Activated CD8-positive, alpha-beta T cell treated with anti-CD3 and anti-CD28 coated beads for 36 hours (primary cell): ENCODE measurements around the gene STIMATE. TPM values are rescaled to one million over a fixed set of nuclear protein-coding genes. Genes with fewer than 3 reads are reported as not detected.

Experiments
- ATAC-seq: fragments of 200-7000 bp; cut with Tn5 transposase; one replicate; pipeline ENCODE4 v1.10.0; 2021; ENCODE audit warnings: mild to moderate bottlenecking, moderate library complexity
- CTCF ChIA-PET: fragments of 350-600 bp; sonication (Branson Sonifier 250); formaldehyde crosslinking; loops from one replicate; lab custom pipeline; 2021; ENCODE audit warnings: antibody characterized with exemption; lab: Charles Lee
- POLR2A ChIA-PET: fragments of 350-600 bp; sonication (Branson Sonifier 250); formaldehyde crosslinking; loops from one replicate; lab custom pipeline; 2021; ENCODE audit warnings: antibody characterized with exemption; lab: Charles Lee
- DNase-seq: peaks from one replicate; pipeline ENCODE4 v3.0.0-alpha.2; 2020
- H3K27ac Mint-ChIP-seq: one replicate; pipeline ENCODE4 v1.8.0; 2021; ENCODE audit warnings: mild to moderate bottlenecking, mixed read lengths
- H3K27me3 Mint-ChIP-seq: one replicate; pipeline ENCODE4 v1.8.0; 2021; ENCODE audit warnings: mixed read lengths
- H3K36me3 Mint-ChIP-seq: one replicate; pipeline ENCODE4 v1.8.0; 2021; ENCODE audit warnings: low read depth, mixed read lengths
- H3K4me1 Mint-ChIP-seq: one replicate; pipeline ENCODE4 v1.8.0; 2021; ENCODE audit warnings: low read depth, mixed read lengths
- H3K4me3 Mint-ChIP-seq: one replicate; pipeline ENCODE4 v1.8.0; 2021; ENCODE audit warnings: mild to moderate bottlenecking, moderate library complexity, mixed read lengths
- H3K9me3 Mint-ChIP-seq: one replicate; pipeline ENCODE4 v1.8.0; 2021; ENCODE audit warnings: mixed read lengths
- CTCF ChIP-seq: fragments of 200-600 bp; IDR thresholded peaks from one replicate; pipeline ENCODE4 v1.8.0; 2022; ENCODE audit warnings: antibody characterized with exemption, mild to moderate bottlenecking
- intact Hi-C: fragments of 100-400 bp; cut with micrococcal nuclease; formaldehyde crosslinking; loops from one replicate; pipeline ENCODE4 v1.10.0; 2022
- total RNA-seq, 2 experiments: library from RNA; stranded (reverse); gene quantifications; one replicate each; pipeline ENCODE4 v1.2.3, GENCODE V29; 2021

Gene STIMATE
- total RNA-seq, 2 experiments from 2014 or later, result 17.3 to 18.3 TPM

GRCh38 chr3:52874160-52874701, 23.1 kb downstream of the STIMATE start:
- Mint-ChIP-seq H3K27me3 (no peaks in the 10 kb centered on the region), H3K9me3 (no peaks in the 10 kb centered on the region), H3K4me3 (no peak overlapping the region), H3K36me3 (peaks cover 2% of the 10 kb centered on the region), H3K27ac (no peak overlapping the region), H3K4me1 (peaks cover 41% of the 10 kb centered on the region)
- no peak for DNase-seq
- CTCF ChIA-PET, result interaction anchor here (1.0 to 1.4 kb wide), 4 partner anchors 16 to 61 kb away, joined by 3 to 4 read pairs (median 3); no protein-coding TSS in a partner anchor
- intact Hi-C loops, result no loop called here
- POLR2A ChIA-PET, result interaction anchor here (2.0 kb wide), 1 partner anchor 19 kb away, joined by 10 read pairs; no protein-coding TSS in a partner anchor
- TF ChIP-seq CTCF, result no peak
- no peak for ATAC-seq

- Mint-ChIP-seq H3K4me3 (no peak overlapping the region), H3K27ac (no peak overlapping the region), H3K9me3 (no peaks in the 10 kb centered on the region), H3K4me1 (peaks cover 41% of the 10 kb centered on the region), H3K36me3 (peaks cover 2% of the 10 kb centered on the region), H3K27me3 (no peaks in the 10 kb centered on the region)
- DNase-seq (no peak), ATAC-seq (peak; percentile 38)
- ChIA-PET POLR2A (interaction anchor here (2.0 kb wide), 1 partner anchor 20 kb away, joined by 10 read pairs; no protein-coding TSS in a partner anchor), CTCF (interaction anchor here (1.2 to 1.4 kb wide), 2 partner anchors 16 to 62 kb away, joined by 3 read pairs; no protein-coding TSS in a partner anchor)
- intact Hi-C loops, result no loop called here
- TF ChIP-seq CTCF, result no peak
Observed at GRCh38 chr3:52873433-52874159, 23.8 kb downstream of the STIMATE start.

GRCh38 chr3:52872245-52872644, 25.1 kb downstream of the STIMATE start:
- Mint-ChIP-seq H3K4me3 (no peak overlapping the region), H3K4me1 (peaks cover 37% of the 10 kb centered on the region), H3K27ac (no peak overlapping the region), H3K36me3 (no peaks in the 10 kb centered on the region), H3K27me3 (no peaks in the 10 kb centered on the region), H3K9me3 (no peaks in the 10 kb centered on the region)
- POLR2A ChIA-PET, result interaction anchor here (0.7 kb wide), 1 partner anchor 197 kb away, joined by 3 read pairs; no protein-coding TSS in a partner anchor
- TF ChIP-seq CTCF, result no peak
- DNase-seq (no peak), ATAC-seq (no peak)
- CTCF ChIA-PET, result no interaction called here
- intact Hi-C loops, result no loop called here

GRCh38 chr3:52871761-52872160, 25.6 kb downstream of the STIMATE start:
- ChIA-PET CTCF (no interaction called here), POLR2A (interaction anchor here (0.7 kb wide), 1 partner anchor 197 kb away, joined by 3 read pairs; no protein-coding TSS in a partner anchor)
- H3K27me3 Mint-ChIP-seq, result no peaks in the 10 kb centered on the region
- no peak for ATAC-seq
- H3K4me1 Mint-ChIP-seq, result peaks cover 37% of the 10 kb centered on the region
- H3K27ac Mint-ChIP-seq, result no peak overlapping the region
- intact Hi-C loops, result no loop called here
- no peak overlapping the region for H3K4me3 Mint-ChIP-seq
- no peaks in the 10 kb centered on the region for H3K9me3 Mint-ChIP-seq
- TF ChIP-seq CTCF, result no peak
- no peak for DNase-seq
- H3K36me3 Mint-ChIP-seq, result no peaks in the 10 kb centered on the region

- Mint-ChIP-seq H3K4me3 (no peak overlapping the region), H3K4me1 (peaks cover 30% of the 10 kb centered on the region), H3K36me3 (peaks cover 8% of the 10 kb centered on the region), H3K27ac (no peak overlapping the region), H3K27me3 (no peaks in the 10 kb centered on the region), H3K9me3 (peaks cover 7% of the 10 kb centered on the region)
- intact Hi-C loops, result no loop called here
- ChIA-PET POLR2A (interaction anchor here (1.0 kb wide), 1 partner anchor 12 kb away, joined by 4 read pairs; no protein-coding TSS in a partner anchor), CTCF (interaction anchor here (1.2 kb wide), 1 partner anchor 22 kb away, joined by 6 read pairs; no protein-coding TSS in a partner anchor)
- DNase-seq (no peak), ATAC-seq (no peak)
- no peak for TF ChIP-seq CTCF
Observed at GRCh38 chr3:52870471-52870870, 26.9 kb downstream of the STIMATE start.
